Pulmonary artery endothelial cell (primary cell): Measurements from ENCODE around the gene RNF14. TPM values are rescaled to one million over a fixed set of nuclear protein-coding genes. Genes with fewer than 3 reads are reported as not detected.

ENCODE experiments used
- DNase-seq: peaks from one replicate; pipeline ENCODE4 v3.0.0-alpha.2; 2011; ENCODE audit warnings: low read depth, low spot score
- total RNA-seq: library from RNA; depleted of rRNA; stranded (reverse); fragments of >200 nt; gene quantifications from 2 replicates; pipeline ENCODE4 v1.2.3, GENCODE V29; 2014

Gene RNF14
- total RNA-seq, 1 donor from 2014 or later, result 77.1 TPM

DNA sequence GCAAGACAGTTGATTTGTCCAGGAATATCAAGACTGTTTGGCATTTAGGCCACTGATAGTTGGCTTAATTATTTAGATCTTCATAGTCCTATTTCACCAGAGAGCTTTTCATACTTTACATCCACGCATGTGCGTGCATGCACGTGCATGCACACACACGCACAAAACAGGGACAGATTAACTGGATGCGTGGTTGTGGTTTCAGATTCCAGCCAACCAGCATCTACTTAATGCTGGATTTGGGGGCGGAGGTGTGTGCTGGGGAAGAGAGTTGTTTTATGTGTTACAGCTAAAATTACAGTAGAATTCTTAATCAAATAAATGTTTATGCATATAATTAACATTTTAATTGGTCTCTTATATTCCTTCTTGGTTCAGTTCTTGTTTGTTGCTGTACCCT, 7.3 kb downstream of the RNF14 start:
- no peak for DNase-seq

GRCh38 chr5:141978389-141978788, 9.5 kb downstream of the RNF14 start:
- no peak for DNase-seq

- DNase-seq, result no peak
Measured at GRCh38 chr5:141982626-141983025, 13.7 kb downstream of the RNF14 start.

DNA sequence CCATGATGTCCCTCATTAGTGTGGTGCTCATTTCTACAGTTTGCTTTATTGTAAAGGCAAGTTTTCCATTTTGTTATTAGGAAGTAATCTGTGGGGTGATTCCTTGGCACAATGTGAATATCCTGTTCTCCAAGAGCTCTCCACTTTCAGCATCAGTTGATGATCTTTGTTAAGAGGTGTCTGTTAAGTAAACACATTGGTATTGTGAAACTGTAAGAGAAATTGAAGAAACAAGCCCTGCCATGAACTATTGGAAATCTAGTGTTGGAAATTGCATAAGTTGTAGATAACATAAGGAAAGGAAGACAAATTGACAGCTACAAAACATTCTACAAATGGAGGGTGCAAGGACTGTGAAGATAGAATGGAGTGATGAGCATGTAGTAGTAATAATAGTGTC, 17.2 kb downstream of the RNF14 start:
- no peak for DNase-seq

GRCh38 chr5:141989720-141990119, 20.8 kb downstream of the RNF14 start:
- no peak for DNase-seq

- no peak for DNase-seq
Measured at GRCh38 chr5:141992349-141992963, 23.6 kb downstream of the RNF14 start.

DNA sequence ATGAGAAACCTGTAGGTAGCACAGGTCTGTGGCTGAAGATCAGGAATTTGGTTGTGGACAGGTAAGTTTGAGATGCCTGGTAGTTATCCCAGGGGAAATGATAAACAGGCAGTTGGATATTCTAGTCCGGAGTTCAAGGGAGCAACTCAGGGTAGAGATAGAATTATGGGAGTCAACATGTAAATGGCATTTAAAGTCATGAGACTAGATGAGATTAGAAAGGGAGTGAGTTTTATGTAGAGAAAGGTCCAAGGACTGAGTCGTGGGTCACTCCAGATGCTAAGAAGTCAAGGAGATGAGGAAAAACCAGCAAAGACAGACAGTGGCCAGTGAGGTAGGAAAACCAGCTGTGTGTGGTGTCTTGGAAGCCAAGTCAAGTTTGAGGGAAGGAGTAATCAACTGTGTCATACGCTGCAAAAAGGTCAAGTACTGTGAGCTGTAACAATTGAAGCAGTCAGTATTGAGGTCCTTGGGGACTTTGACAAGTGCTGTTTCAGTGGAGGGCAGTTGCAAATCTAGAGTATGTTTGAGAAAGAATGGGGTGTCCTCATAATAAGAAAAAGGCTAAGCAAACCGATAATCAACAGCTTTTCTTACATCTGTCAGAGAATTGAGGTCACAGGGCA, 25.7 kb downstream of the RNF14 start:
- DNase-seq, result no peak

GRCh38 chr5:141995656-141996055, 26.8 kb downstream of the RNF14 start:
- DNase-seq, result no peak

DNA sequence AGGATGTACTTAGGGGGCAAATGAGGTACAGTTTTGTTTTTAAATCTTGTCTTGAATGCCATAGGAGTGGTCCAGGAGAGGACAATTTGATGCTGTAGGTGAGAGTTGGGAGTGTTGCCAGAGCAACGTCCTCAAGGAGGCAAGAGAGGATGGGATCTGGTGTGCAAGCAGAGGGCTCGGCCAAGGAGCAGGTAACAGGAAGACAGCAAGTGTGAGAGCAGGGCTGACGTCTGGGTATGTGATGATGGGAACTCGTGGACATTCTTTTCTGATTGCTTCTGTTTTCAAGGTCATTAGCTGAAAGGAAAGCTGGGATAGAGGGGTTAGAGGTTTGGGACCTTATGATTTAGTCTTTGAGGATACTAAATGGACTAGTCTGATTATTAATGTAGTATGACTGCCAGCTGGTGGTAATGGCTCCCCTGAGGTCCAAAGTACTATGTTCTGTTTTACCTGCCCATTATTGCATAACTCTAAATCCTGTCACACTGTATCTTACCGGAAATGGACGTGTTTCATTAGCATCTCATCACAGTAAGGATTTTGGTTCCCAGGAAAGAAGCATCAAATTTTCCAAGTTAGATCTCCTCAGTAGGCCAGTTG, 28.6 kb downstream of the RNF14 start:
- DNase-seq, result no peak

DNA sequence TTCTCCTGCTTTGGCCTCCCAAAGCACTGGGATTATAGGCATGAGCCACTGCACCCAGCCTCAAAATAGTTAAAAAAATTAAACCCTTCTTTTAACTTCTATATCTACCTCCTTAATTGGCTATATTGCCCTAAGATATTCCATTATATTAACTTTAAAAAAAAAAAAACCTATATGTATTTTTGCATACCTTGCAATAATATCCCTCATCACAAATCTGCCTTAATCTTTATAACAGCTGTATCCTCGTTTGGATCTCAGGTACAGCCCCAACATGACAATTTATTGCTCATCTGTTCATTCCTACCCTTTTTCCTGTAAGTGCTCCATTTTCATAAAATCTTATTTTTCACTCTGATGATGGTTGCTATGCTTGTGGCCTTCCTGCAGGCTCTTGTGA, 31.3 kb downstream of the RNF14 start:
- DNase-seq, result no peak

GRCh38 chr5:142000704-142001484, 32.0 kb downstream of the RNF14 start:
- DNase-seq, result no peak

DNA sequence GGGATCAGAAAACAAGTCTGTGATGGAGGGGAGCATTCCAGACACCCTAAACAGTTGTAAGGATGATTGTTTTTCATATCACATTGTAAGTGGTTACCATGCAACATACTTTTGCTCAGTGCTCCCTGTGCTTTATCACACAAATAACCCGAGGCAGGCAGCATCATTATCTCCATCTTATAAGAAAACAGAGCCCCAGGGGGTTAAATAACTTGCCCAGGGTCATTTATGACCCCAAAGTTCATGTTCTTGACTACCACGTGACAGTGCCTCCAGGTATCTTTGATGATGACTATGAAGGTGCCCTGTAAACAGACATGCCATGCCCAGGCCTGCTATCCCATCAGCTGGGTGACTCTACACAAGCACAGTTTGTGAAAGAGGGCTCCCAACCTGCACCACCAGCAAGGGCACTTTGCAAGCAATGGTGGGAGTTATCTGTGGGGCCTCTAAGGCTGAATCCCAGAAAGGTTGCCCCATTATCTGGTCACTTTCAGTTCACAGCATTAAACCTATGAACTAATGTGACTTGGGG, 34.4 kb downstream of the RNF14 start:
- DNase-seq, result no peak

DNA sequence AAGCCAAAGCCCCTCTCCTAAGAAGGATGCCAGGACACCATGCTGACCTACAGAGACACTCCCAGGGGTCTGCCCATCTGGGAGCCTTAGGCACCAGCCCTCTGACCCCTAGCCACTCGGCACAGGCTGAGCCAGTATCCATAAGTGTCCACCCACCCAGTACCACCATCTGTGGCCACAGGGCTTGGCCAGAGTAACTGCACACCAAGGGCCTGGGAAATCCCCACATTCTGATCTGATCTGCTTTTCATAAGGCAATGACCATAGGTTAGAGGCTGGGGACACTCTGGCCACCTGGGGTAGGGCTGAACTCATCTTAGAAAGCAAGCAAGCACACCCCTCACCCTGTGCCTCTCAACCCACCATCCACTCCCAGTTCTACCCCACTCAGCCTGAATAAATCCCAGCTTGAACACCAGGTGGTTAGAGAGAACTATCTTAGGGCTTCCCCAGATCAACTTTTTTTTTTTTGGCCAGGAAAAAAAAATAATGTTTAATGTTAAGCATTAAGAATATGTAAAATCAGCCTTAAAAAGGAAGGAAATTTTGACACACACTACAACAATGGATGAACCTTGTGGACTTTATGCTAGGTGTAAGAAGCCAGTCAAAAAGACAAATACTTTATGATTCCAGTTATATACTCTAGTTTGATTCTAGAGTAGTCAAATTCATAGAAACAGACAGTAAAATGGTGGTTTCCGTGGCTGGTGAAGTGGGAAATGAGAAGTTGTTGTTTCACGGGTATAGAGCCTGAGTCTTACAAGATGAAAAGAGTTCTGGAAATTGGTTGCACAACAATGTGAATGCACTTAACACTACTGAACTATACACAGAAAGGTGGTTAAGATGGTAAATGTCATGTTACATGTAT, 37.7 kb downstream of the RNF14 start:
- no peak for DNase-seq

- no peak for DNase-seq
Measured at GRCh38 chr5:142007237-142007544, 38.3 kb downstream of the RNF14 start.

GRCh38 chr5:142008813-142009212, 39.9 kb downstream of the RNF14 start:
- no peak for DNase-seq

DNA sequence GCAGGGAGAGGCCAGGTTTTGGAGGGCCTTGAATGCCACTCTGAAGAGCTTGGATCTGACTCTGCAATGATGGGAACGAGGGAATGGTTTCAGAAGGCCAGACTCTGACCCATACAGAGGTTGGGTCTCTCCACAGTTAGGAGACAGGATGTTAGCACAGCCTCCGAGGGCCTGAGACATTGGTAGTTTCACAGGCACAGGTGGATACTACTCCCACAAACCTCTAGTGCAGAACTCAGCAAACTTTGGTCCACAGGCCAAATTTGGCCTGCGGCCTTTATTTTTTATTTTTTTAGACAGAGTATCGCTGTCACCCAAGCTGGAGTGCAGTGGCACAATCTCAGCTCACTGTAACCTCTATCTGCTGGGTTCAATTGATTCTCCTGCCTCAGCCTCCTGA, 41.0 kb downstream of the RNF14 start:
- DNase-seq, result no peak

DNA sequence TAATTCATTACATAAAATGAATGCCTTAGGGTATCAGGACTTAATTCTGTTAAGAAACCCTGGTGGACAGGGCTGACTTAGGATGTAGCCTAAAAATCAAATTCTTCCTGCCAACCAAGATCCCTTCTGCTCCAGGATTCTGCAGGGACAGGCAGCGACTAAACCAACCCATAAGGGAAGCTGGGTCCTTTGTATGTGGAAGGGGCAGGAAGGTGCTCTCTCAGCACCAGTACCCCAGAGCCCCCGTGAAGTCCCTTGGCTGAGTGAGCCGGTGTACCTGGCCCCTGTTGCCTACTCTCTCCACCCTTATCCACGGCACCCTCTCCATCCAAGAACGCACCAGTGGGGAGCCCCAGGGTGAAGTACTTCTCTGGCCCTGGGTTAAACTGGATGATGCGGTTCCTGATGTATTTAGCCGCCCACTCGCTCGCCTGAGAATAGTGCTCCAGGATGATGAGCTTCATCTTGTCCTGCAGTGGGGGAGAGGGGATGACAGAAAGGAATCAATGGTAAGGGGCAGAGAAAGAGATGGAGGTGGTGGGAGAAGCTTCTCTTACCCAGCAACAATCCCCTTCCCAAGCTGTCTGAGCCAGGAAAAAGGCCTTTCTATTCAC, 42.8 kb downstream of the RNF14 start:
- DNase-seq, result no peak

DNA sequence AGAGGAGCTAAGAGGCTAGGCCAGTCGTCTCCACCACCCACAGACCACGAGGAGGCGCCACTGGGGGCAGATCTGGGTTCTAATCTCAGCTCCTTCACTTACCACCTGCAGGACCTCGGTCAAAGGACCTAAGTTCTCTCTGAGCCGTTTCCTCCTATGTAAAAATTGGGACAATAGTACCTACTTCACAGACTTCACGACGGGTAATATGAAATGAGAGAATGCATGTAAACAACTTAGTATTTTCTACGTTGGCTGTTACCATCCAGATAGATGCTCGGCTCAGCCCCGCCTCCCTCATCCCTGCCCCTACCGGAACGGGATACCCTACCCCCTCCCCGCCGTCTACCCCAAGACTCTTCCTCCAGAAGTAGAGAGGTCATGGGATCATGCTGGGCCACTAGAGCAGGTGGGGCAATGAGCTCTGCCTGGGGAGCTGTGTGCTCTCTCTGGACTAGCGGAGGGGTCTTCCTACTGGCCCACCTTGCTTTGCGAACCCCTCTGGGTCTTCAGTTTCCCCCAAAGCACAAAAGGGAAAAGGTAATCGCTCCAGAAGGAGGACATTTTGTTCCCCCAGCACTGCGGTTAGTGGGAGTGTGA, 43.4 kb downstream of the RNF14 start:
- DNase-seq, result no peak

- DNase-seq, result no peak
Measured at GRCh38 chr5:142012792-142013388, 44.0 kb downstream of the RNF14 start, which contains the start of gene GNPDA1. TSS of gene GNPDA1 (minus strand) at chr5:142013027. CDS start at chr5:142012035, 992 bp downstream.
